AG09309 (cell line): ENCODE data around the gene R3HDML.
A peak's percentile ranks its signal among the peaks of the same experiment; 100 is the strongest.

Experiments used
- DNase-seq: peaks from one replicate; pipeline ENCODE4 v3.0.0-alpha.2; 2010; ENCODE audit warnings: low read depth
- H3K4me3 ChIP-seq: 2 replicates; pipeline ENCODE4 v1.5.1; 2011; ENCODE audit warnings: mild to moderate bottlenecking, low read depth, low read length, moderate library complexity; ENCODE audit not compliant: control insufficient read depth
- TF ChIP-seq, protein P1 (sequence below): IDR thresholded peaks from 2 replicates; pipeline ENCODE4 v1.5.1; 2011; ENCODE audit warnings: mild to moderate bottlenecking, low read depth, low read length, inconsistent platforms; ENCODE audit not compliant: insufficient read depth, control insufficient read depth; ENCODE audit errors: missing control alignments

The R3HDML gene

DNA sequence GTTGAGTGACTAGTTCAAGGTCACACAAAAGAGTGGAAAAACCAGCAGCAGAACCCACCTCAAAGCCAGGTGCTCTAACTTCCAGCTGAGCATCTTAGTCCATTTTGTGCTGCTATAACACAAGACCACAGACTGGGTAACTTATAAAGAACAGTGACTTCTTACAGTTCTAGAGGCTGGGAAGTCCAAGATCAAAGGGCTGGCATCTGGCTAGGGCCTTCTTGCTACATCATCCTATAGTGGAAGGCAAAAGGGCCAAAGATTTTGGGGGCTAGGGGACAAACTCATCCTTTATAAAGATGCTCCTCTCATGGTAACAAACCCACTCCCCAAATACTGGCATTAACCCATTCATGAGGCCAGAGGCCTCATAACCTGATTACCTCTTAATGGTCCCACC is 35.6 kb upstream of the R3HDML start:
- DNase-seq = no peak
- TF ChIP-seq, protein P1, sequence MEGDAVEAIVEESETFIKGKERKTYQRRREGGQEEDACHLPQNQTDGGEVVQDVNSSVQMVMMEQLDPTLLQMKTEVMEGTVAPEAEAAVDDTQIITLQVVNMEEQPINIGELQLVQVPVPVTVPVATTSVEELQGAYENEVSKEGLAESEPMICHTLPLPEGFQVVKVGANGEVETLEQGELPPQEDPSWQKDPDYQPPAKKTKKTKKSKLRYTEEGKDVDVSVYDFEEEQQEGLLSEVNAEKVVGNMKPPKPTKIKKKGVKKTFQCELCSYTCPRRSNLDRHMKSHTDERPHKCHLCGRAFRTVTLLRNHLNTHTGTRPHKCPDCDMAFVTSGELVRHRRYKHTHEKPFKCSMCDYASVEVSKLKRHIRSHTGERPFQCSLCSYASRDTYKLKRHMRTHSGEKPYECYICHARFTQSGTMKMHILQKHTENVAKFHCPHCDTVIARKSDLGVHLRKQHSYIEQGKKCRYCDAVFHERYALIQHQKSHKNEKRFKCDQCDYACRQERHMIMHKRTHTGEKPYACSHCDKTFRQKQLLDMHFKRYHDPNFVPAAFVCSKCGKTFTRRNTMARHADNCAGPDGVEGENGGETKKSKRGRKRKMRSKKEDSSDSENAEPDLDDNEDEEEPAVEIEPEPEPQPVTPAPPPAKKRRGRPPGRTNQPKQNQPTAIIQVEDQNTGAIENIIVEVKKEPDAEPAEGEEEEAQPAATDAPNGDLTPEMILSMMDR = no peak
- H3K4me3 ChIP-seq = no peak overlapping the region

DNA sequence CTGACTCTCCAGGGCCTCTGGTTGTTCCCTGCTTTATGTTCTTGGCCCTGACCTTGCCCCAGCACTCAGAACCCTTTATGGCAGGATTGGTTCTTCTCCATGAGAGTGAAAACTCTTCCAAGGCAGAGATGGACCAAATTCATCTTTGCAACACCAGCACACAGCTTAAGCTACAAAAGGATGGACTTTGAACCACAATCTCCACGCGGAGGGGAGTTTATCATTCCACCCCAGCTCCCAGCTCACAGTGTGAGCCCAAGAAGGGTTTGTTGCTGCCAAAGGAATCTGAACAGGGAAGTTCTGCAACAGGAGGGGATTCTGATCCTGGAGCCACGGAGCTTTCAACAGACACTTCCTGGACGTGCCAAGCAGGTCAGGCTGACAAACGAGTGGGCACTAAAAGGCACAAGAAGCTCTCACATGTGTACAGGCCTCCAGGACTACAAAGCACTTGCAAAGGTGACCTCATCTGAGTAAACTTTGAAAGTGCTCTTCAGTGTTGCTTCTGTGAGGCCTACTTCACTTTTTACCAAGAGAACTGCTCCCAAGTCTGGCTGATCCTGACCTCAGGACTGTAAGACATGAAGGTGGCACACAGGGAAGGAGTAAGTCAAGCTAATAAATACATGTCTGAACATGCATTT is 34.7 kb upstream of the R3HDML start:
- no peak for DNase-seq
- no peak overlapping the region for H3K4me3 ChIP-seq
- TF ChIP-seq, protein P1 = no peak

DNA sequence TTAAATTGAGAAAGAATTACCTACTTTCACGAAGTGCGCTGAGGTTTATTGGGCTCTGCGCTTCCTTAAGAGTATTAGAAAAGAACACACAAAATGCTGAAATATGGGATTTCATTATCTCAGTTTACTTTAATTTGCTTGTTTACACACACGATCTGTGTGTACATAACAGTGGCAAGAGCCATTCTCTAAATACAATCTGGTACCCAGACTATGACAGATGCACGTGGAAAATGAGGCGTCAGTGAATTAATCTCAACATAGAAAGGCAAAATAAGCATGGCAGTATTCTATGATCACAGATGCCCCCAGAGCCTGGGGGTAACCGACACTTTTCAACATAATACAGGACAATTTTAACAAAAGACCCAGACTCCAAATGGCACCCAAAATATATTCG is 34.1 kb upstream of the R3HDML start:
- no peak for DNase-seq
- TF ChIP-seq, protein P1 = no peak
- H3K4me3 ChIP-seq = no peak overlapping the region

DNA sequence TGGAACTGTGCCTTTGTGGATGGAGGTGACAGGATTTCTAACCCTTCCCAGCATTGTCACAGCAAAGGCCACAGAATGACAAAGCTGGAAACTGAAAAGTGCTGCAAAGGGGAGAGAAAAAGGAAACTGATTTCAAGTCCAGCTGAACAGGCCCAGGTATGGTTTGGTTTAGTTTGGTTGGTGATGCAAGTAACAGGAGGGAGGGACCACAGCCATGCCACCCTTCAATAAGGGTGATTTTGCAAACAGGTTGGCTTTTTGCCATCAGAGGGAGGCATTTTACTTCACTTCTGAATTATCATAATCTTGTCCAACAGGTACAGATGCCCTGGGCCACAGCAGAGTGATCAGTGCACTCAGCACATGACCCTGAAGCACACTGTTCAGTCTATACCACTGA is 32.5 kb upstream of the R3HDML start:
- H3K4me3 ChIP-seq = no peak overlapping the region
- no peak for DNase-seq
- TF ChIP-seq, protein P1 = no peak

DNA sequence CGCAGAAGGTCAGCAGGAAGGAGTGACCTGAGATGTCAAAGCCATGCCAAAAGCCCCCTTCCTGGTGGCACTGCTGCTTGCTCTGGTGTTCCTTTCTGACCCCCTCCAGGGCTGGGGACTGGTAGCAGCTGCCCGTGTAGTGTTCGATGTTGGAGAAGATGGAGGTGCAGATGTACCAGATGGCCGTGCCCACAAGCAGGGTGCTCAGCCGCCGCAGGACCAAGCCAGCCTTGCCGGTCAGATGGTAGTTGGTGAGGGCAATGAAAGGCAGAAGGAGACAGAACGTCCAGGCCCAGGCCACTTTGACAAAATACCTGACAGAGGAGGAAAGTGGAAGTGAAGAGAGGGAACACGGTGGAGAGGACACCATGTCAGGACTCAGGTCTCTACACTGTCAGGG is 29.9 kb upstream of the R3HDML start:
- H3K4me3 ChIP-seq = no peak overlapping the region
- TF ChIP-seq, protein P1 = no peak
- no peak for DNase-seq

DNA sequence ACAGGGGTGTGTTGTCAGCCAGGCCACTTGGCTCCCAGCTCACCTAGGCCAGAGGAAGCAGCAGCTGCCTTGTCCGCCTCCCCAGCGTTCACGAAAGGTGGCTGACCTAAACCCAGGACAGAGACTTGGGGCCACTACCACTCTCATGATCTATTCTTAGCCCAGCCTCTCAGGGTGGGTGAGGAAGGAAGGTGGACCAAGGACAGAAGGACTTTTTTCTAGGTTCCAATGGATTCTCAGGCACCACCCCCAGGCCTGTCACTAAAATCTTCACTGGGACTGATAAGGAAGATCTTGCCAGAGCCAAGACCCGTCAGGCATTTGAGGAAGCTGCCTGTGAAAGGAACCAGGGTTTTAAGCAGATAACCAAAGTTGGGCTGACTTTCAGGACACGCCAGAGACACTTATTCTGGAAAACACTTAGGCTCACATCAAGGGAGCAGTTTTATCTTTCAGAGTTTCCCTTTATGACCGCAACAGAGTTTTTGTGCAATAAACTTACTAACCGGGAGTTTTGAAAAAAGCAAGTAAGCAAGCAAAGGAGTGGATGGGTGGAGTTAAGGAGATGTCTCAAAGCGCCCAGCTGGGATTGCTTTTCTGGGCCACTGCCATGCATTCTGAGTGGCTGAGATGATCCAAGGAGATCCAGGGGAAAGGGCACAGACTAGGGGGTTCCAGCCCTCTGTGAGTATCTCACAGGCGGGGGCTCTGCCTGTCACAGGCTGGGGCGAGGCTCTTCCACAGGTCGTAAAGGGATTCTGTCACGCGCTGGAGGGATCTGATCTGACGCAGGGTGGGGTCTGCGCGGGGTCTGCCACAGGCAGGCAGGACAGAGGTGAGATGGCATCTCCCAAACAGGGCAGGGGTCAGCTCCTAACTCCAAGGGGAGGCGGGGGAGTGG is 26.8 kb upstream of the R3HDML start:
- TF ChIP-seq, protein P1 = no peak
- DNase-seq = peak; percentile 40
- peak overlapping the region; percentile 99 for H3K4me3 ChIP-seq
